Measurements from ENCODE around the gene PEDS1. TPM values are rescaled to one million over a fixed set of nuclear protein-coding genes. Genes with fewer than 3 reads are reported as not detected.

PEDS1 gene
- total and polyA plus RNA-seq, 2 of the 13 experiments (the other 11 are each of a cell fraction or from before 2014, with no cell fraction given), result 30.5 to 93.9 TPM

- no peak for TF ChIP-seq ZBTB40 (IDR thresholded peaks at IDR 0.05)
- peak; percentile 92 for TF ChIP-seq ZBTB40 (CRISPR knock-in tag; IDR thresholded peaks at IDR 0.05)
- no peak for TF ChIP-seq RERE (CRISPR knock-in tag; IDR thresholded peaks at IDR 0.05; ENCODE audit: low read depth)
- peak; percentile 27; the same call in 1 of the 2 replicates for TF ChIP-seq PRMT3 (CRISPR knock-in tag; IDR thresholded peaks at IDR 0.05; ENCODE audit: borderline replicate concordance, low read depth)
- peak; percentile 98 for TF ChIP-seq FOXC1 (CRISPR knock-in tag; IDR thresholded peaks at IDR 0.05; ENCODE audit: borderline replicate concordance)
- no peak; the same call in 1 of the 2 replicates for TF ChIP-seq ZNF816 (CRISPR knock-in tag; IDR thresholded peaks at IDR 0.05; ENCODE audit: borderline replicate concordance)
- TF ChIP-seq PLRG1 (conservative IDR thresholded peaks at IDR 0.05), result no peak
- TF ChIP-seq ZNF788 (CRISPR knock-in tag; IDR thresholded peaks at IDR 0.05; ENCODE audit: borderline replicate concordance), result peak; percentile 94
- peak; percentile 65; the same call in 1 of the 2 replicates for TF ChIP-seq ZNF543 (CRISPR knock-in tag; IDR thresholded peaks at IDR 0.05)
- TF ChIP-seq KAT2B (IDR thresholded peaks at IDR 0.05; ENCODE audit: borderline replicate concordance, low read depth, low read length), result no peak
- no peak for TF ChIP-seq ZNF180 (CRISPR knock-in tag; IDR thresholded peaks at IDR 0.05; ENCODE audit: borderline replicate concordance, low read depth)
- TF ChIP-seq ZFP36L1 (CRISPR knock-in tag; IDR thresholded peaks at IDR 0.05), result peak; percentile 99
- TF ChIP-seq ZNF33A (CRISPR knock-in tag; IDR thresholded peaks at IDR 0.05; ENCODE audit: borderline replicate concordance), result no peak
- peak; percentile 93 for TF ChIP-seq MEIS1 (CRISPR knock-in tag; IDR thresholded peaks at IDR 0.05; ENCODE audit: borderline replicate concordance)
- TF ChIP-seq ZNF614 (CRISPR knock-in tag; IDR thresholded peaks at IDR 0.05; ENCODE audit: borderline replicate concordance), result peak; percentile 66; the same call in 1 of the 2 replicates
These were observed 19.0 kb upstream of the PEDS1 start (continued) for GRCh38 chr20:50172347-50173013.

All from HepG2 (cell line).